ENCODE measurements around the gene RFWD3.

- TF ChIP-seq YY1 (IDR thresholded peaks at IDR 0.05; ENCODE audit: insufficient read depth, insufficient read length), result no peak
- no peak for TF ChIP-seq ZNF274 (IDR thresholded peaks at IDR 0.05; ENCODE audit: low read depth, low read length)
Observed at GRCh38 chr16:74659041-74659440, 7.6 kb downstream of the RFWD3 start.
